ENCODE results near the gene C9orf72. TPM values are rescaled to one million over a fixed set of nuclear protein-coding genes. Genes with fewer than 3 reads are reported as not detected.

Gene C9orf72
- total RNA-seq, 1 donor from 2014 or later, result 10.2 TPM

DNA sequence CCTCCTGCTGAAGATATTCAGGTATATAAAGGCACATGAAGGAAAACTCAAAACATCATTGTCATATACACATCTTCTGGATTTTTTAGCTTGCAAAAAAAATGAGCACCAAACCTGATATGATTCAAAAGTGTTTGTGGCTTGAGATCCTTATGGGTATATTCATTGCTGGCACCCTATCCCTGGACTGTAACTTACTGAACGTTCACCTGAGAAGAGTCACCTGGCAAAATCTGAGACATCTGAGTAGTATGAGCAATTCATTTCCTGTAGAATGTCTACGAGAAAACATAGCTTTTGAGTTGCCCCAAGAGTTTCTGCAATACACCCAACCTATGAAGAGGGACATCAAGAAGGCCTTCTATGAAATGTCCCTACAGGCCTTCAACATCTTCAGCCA lies 49.0 kb downstream of the C9orf72 start, which contains the start of gene IFNK:
TSS of gene IFNK (plus strand) at position 55 of the 400 bp plus-strand sequence. CDS start at position 102, 47 bp downstream.
- TF ChIP-seq, protein P1, sequence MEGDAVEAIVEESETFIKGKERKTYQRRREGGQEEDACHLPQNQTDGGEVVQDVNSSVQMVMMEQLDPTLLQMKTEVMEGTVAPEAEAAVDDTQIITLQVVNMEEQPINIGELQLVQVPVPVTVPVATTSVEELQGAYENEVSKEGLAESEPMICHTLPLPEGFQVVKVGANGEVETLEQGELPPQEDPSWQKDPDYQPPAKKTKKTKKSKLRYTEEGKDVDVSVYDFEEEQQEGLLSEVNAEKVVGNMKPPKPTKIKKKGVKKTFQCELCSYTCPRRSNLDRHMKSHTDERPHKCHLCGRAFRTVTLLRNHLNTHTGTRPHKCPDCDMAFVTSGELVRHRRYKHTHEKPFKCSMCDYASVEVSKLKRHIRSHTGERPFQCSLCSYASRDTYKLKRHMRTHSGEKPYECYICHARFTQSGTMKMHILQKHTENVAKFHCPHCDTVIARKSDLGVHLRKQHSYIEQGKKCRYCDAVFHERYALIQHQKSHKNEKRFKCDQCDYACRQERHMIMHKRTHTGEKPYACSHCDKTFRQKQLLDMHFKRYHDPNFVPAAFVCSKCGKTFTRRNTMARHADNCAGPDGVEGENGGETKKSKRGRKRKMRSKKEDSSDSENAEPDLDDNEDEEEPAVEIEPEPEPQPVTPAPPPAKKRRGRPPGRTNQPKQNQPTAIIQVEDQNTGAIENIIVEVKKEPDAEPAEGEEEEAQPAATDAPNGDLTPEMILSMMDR (IDR thresholded peaks at IDR 0.05), result no peak
- no peak within 1 kb of the TSS for H3K27ac Mint-ChIP-seq (ENCODE audit: unreplicated experiment)
- peaks cover 3% of the 10 kb centered on the region for H3K36me3 Mint-ChIP-seq (ENCODE audit: unreplicated experiment)
- H3K4me3 Mint-ChIP-seq (ENCODE audit: unreplicated experiment), result no peak within 1 kb of the TSS
- no peaks in the 10 kb centered on the region for H3K9me3 Mint-ChIP-seq (ENCODE audit: unreplicated experiment)
- DNase-seq (ENCODE audit: extremely low spot score, unreplicated experiment), result no peak
- peaks cover 44% of the 10 kb centered on the region for H3K27me3 Mint-ChIP-seq (ENCODE audit: unreplicated experiment)
- H3K4me1 Mint-ChIP-seq (ENCODE audit: unreplicated experiment), result peaks cover 13% of the 10 kb centered on the region

DNA sequence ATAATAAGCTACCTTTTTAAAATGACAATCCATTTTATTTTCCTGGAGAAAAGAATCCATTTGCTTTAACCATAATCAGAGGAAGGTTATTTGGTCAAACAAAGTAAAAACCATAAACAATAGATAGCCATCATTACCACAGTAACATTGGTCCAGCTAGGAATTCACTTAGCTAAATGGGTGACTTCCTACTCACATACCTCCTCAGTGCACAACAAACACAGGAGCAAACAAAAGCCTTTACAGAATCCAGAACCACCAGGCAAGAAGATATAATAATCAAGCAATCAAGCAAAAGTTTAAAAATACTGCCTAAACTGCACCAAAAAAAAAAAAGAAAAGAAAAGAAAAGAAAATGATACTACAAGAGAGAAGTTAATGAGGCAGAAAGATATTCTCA lies 50.1 kb downstream of the C9orf72 start:
- TF ChIP-seq, protein P1 (IDR thresholded peaks at IDR 0.05), result no peak
- no peak overlapping the region for H3K27ac Mint-ChIP-seq (ENCODE audit: unreplicated experiment)
- H3K27me3 Mint-ChIP-seq (ENCODE audit: unreplicated experiment), result peaks cover 50% of the 10 kb centered on the region
- H3K36me3 Mint-ChIP-seq (ENCODE audit: unreplicated experiment), result peaks cover 3% of the 10 kb centered on the region
- DNase-seq (ENCODE audit: extremely low spot score, unreplicated experiment), result no peak
- H3K4me1 Mint-ChIP-seq (ENCODE audit: unreplicated experiment), result peaks cover 5% of the 10 kb centered on the region
- H3K9me3 Mint-ChIP-seq (ENCODE audit: unreplicated experiment), result no peaks in the 10 kb centered on the region
- no peak overlapping the region for H3K4me3 Mint-ChIP-seq (ENCODE audit: unreplicated experiment)

DNA sequence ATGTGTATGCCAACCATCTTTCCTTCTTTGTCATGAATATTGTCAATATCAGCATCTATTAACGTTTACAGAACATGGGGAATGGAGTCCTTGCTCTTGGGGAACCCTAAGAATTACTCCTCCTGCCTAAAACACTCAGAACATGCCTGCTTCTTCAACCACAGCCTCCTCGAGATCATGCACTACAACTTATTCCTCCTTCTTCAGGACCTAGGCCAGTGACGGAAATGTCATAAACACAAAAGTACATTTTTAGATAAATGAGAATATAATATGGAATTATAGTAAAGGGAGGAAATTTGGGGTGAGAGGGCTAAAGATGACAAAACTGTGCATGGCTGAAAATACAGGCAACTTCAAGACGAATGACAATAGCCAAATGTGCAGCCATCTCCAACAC lies 52.3 kb downstream of the C9orf72 start:
- H3K27me3 Mint-ChIP-seq (ENCODE audit: unreplicated experiment), result peaks cover 47% of the 10 kb centered on the region
- no peak for DNase-seq (ENCODE audit: extremely low spot score, unreplicated experiment)
- TF ChIP-seq, protein P1 (IDR thresholded peaks at IDR 0.05), result no peak
- H3K9me3 Mint-ChIP-seq (ENCODE audit: unreplicated experiment), result no peaks in the 10 kb centered on the region
- H3K4me3 Mint-ChIP-seq (ENCODE audit: unreplicated experiment), result no peak overlapping the region
- no peaks in the 10 kb centered on the region for H3K4me1 Mint-ChIP-seq (ENCODE audit: unreplicated experiment)
- peaks cover 3% of the 10 kb centered on the region for H3K36me3 Mint-ChIP-seq (ENCODE audit: unreplicated experiment)
- no peak overlapping the region for H3K27ac Mint-ChIP-seq (ENCODE audit: unreplicated experiment)

DNA sequence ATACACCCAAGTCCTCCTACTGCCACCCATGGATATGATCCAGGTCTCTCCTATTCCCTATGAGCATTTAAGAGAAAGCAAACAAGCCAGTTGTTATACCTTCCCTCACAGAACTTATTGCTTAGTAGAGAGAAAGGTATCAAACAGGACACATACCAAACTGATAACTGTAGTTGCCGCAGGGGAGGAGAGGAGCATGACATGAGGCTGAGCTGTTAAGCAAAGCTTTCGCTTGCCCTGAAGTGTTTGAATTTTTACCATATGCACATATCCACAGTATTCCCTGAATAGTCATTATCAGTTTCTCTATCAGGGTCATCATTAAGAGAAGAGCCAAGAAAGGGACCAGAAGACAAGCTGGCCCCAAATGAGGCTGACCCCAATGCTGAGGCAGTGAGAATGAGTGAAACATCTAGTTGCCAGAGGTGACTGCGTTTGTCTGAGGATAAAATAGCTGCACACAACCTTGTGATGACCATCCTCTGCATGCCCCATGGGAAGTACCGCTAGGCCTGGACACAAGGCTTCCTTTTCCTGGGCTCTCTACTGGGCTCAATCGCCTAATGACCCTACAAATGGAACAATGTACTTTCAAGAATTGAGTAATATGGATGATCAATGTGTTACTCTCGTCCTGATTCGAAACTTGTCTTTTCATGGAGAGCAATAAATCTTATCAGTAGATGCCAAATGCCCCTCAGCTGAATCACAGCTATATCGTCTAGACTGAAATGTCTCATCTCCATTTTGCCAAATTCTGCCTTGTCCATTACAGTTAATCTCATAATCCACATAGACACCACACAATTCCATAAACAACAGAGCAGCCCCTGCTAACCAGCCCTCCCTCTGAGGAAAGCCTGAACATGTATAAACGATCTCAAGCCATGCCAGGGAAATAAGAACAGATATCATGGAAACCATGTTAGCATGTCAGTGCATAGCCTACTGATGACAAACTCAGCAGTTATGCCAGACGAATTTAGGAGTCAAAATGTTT lies 53.5 kb downstream of the C9orf72 start:
- peaks cover 3% of the 10 kb centered on the region for H3K36me3 Mint-ChIP-seq (ENCODE audit: unreplicated experiment)
- TF ChIP-seq, protein P1 (IDR thresholded peaks at IDR 0.05), result no peak
- peaks cover 39% of the 10 kb centered on the region for H3K27me3 Mint-ChIP-seq (ENCODE audit: unreplicated experiment)
- no peak for DNase-seq (ENCODE audit: extremely low spot score, unreplicated experiment)
- H3K9me3 Mint-ChIP-seq (ENCODE audit: unreplicated experiment), result no peaks in the 10 kb centered on the region
- no peak overlapping the region for H3K4me3 Mint-ChIP-seq (ENCODE audit: unreplicated experiment)
- H3K27ac Mint-ChIP-seq (ENCODE audit: unreplicated experiment), result no peak overlapping the region
- H3K4me1 Mint-ChIP-seq (ENCODE audit: unreplicated experiment), result no peaks in the 10 kb centered on the region

DNA sequence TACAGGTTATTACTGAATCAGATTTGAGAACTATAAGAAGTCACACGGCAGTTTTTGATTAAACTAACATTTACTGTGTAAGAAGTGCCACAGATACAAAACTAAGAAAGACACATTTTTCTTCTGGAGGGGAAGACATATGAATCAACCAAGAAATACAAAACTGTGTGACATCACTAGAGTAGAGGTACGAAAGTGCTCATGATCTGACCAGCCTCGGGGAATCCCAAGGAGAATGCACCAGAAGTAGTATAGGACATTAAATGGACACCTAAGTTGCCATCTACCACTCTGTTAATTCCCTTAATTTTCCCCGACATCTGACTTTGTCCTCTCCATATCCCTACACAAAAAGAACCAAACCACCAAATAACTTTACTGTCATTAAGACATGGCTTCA lies 54.5 kb downstream of the C9orf72 start:
- Mint-ChIP-seq H3K27ac (ENCODE audit: unreplicated experiment) (no peak overlapping the region), H3K4me3 (ENCODE audit: unreplicated experiment) (no peak overlapping the region), H3K27me3 (ENCODE audit: unreplicated experiment) (peaks cover 32% of the 10 kb centered on the region), H3K9me3 (ENCODE audit: unreplicated experiment) (no peaks in the 10 kb centered on the region), H3K36me3 (ENCODE audit: unreplicated experiment) (no peaks in the 10 kb centered on the region), H3K4me1 (ENCODE audit: unreplicated experiment) (no peaks in the 10 kb centered on the region)
- TF ChIP-seq, protein P1 (IDR thresholded peaks at IDR 0.05), result no peak
- DNase-seq (ENCODE audit: extremely low spot score, unreplicated experiment), result no peak
